ENCODE data around the gene PIK3R1.

GRCh38 chr5:68325065-68325580 is 109.6 kb downstream of the PIK3R1 start:
- TF ChIP-seq CTCF (IDR thresholded peaks at IDR 0.05 in 2 of 3, conservative IDR thresholded peaks at IDR 0.05 in 1 of 3; ENCODE audit: control insufficient read depth in 2 of 3, extremely low read depth in 1 of 3, insufficient read depth in 1 of 3, low read depth in 3 of 3, low read length in 3 of 3) (no peak), SIX5 (IDR thresholded peaks at IDR 0.05; ENCODE audit: low read depth, low read length, severe bottlenecking) (no peak)

Measured in GM12878 (cell line).